Measurements from ENCODE around the gene SORBS2. TPM values are rescaled to one million over a fixed set of nuclear protein-coding genes. Genes with fewer than 3 reads are reported as not detected.

The SORBS2 gene
- total RNA-seq, 1 experiment from 2014 or later, result 9.7 TPM

- no peak overlapping the region for H3K14ac ChIP-seq (ENCODE audit: insufficient read depth, low read length)
- Mint-ChIP-seq H3K4me1 (peaks cover 8 to 12% of the 10 kb centered on the region in 2 experiments), H3K9me3 (peaks cover 3 to 9% of the 10 kb centered on the region in 2 experiments; a peak in 3 of 5 replicates), H3K27ac (no peak overlapping the region), H3K4me3 (no peak overlapping the region), H3K36me3 (ENCODE audit: insufficient read depth in 1 of 3, low read depth in 3 of 3) (peaks cover 2 to 44% (median 15%) of the 10 kb centered on the region in 3 experiments; a peak in 5 of 7 replicates), H3K27me3 (ENCODE audit: low read depth) (peaks cover 2% of the 10 kb centered on the region)
- H3K23me2 ChIP-seq (ENCODE audit: insufficient read length, low read depth, low read length, poor library complexity, severe bottlenecking), result no peaks in the 10 kb centered on the region
- H3K4ac ChIP-seq (ENCODE audit: low read depth, low read length), result no peak overlapping the region
- no peak overlapping the region for H2BK5ac ChIP-seq (ENCODE audit: insufficient read length, low read length)
- H3K4me1 ChIP-seq (ENCODE audit: insufficient read depth, low read length), result no peaks in the 10 kb centered on the region
- no peak overlapping the region for H4K8ac ChIP-seq (replicated peaks; ENCODE audit: insufficient read length, low read depth, low read length)
- H2BK15ac ChIP-seq (ENCODE audit: low read depth, low read length), result no peak overlapping the region
- no peak overlapping the region for H2AK5ac ChIP-seq (ENCODE audit: insufficient read length, low read length)
- TF ChIP-seq CTCF (conservative IDR thresholded peaks at IDR 0.05), result no peak
- H3K9ac ChIP-seq (ENCODE audit: extremely low read depth, insufficient read length, low read length), result no peak overlapping the region
- H4K5ac ChIP-seq (ENCODE audit: insufficient read length, low read depth, low read length), result no peak overlapping the region
- no peak for DNase-seq
- no peaks in the 10 kb centered on the region for H4K20me1 ChIP-seq (ENCODE audit: control insufficient read depth, insufficient read depth, insufficient read length)
- H3K27me3 ChIP-seq (ENCODE audit: insufficient read depth, low read length), result no peaks in the 10 kb centered on the region
- H3K56ac ChIP-seq (ENCODE audit: insufficient read length, low read depth, low read length), result no peak overlapping the region
- no peak overlapping the region for H3K27ac ChIP-seq (ENCODE audit: insufficient read length, low read depth, low read length)
- H2BK12ac ChIP-seq (ENCODE audit: insufficient read length, low read depth, low read length), result no peak overlapping the region
- no peaks in the 10 kb centered on the region for H3K79me2 ChIP-seq (ENCODE audit: insufficient read depth, low read length)
- H3T11ph ChIP-seq (ENCODE audit: low read length), result no peak overlapping the region
- no peaks in the 10 kb centered on the region for H3K9me3 ChIP-seq (ENCODE audit: control insufficient read depth, low read depth, low read length)
- no peak overlapping the region for H2BK120ac ChIP-seq (ENCODE audit: low read depth, low read length, poor library complexity, severe bottlenecking)
- no peak overlapping the region for H3K18ac ChIP-seq (ENCODE audit: insufficient read length, low read depth, low read length)
- no peak overlapping the region for H2BK20ac ChIP-seq (ENCODE audit: low read depth, low read length, poor library complexity, severe bottlenecking)
- no CpG with 5 or more reads among the region's 4 CpGs for WGBS (ENCODE audit: extremely low coverage, insufficient read length, low lambda C conversion rate)
- H3K79me1 ChIP-seq (ENCODE audit: insufficient read depth, low read depth, low read length, poor library complexity, severe bottlenecking), result no peaks in the 10 kb centered on the region
- H3K4me2 ChIP-seq (ENCODE audit: insufficient read depth, insufficient read length, low read length), result no peak overlapping the region
- H4K91ac ChIP-seq (ENCODE audit: insufficient read length, low read depth, low read length), result no peak overlapping the region
- H2AFZ ChIP-seq (ENCODE audit: low read length), result no peak overlapping the region
- no peak overlapping the region for H3K23ac ChIP-seq (ENCODE audit: insufficient read length, low read depth, low read length)
These were observed 100.3 kb downstream of the SORBS2 start for GRCh38 chr4:185711726-185712125.
